ENCODE measurements around the gene EVI5L. TPM values are rescaled to one million over a fixed set of nuclear protein-coding genes. Genes with fewer than 3 reads are reported as not detected.
A peak's percentile ranks its signal among the peaks of the same experiment; 100 is the strongest.

The EVI5L gene
- total RNA-seq, 1 donor from 2014 or later, result 44.5 TPM

- no peak for DNase-seq
Observed at GRCh38 chr19:7898967-7899366, 68.9 kb downstream of the EVI5L start.

DNA sequence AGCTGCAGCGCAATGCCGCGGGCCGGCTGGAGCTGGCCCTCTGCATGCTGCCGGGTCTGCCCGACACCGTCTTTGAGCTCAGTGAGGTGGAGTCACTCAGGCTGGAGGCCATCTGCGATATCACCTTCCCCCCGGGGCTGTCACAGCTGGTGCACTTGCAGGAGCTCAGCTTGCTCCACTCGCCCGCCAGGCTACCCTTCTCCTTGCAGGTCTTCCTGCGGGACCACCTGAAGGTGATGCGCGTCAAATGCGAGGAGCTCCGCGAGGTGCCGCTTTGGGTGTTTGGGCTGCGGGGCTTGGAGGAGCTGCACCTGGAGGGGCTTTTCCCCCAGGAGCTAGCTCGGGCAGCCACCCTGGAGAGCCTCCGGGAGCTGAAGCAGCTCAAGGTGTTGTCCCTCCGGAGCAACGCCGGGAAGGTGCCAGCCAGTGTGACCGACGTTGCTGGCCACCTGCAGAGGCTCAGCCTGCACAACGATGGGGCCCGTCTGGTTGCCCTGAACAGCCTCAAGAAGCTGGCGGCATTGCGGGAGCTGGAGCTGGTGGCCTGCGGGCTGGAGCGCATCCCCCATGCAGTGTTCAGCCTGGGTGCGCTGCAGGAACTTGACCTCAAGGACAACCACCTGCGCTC lies 69.8 kb downstream of the EVI5L start:
- no peak for DNase-seq

- no peak for DNase-seq
Observed at GRCh38 chr19:7900401-7900870, 70.4 kb downstream of the EVI5L start.

DNA sequence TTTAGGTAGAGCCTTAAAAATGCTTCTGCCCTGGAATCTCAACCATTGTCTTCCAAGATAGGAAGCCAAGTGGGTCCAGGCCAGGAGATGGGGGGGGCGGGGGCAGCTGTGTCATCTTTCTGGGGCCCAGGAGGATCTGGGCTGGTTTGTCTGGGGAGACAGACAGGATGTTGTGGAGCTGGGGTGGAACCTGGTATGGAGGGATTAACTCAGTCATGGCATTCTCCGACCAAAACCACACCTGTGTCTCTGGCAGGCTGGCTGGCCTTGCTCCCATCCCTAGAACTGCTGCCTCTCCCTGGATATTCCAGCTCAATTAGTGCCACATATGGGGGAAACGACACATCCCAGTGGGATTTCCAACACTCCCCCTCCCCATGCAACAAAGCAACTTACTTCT lies 70.9 kb downstream of the EVI5L start:
- no peak for DNase-seq

DNA sequence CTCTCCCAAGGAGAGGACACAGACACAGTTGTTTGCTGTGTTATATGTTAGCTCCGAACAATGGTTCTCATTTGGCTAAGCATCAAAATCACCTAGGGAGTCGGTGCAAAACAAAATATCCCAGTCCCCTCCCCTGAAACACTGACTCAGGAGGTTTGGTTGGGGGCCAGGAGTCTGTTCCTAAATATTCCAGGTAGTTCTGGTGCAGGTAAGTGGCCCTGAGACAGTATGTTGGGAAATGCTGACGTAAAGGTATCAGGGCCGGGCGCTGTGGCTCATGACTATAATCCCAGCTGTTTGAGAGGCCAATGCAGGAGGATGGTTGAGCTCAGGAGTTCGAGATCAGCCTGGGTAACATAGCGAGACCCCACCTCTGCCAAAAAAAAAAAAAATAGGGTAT lies 71.3 kb downstream of the EVI5L start:
- no peak for DNase-seq

DNA sequence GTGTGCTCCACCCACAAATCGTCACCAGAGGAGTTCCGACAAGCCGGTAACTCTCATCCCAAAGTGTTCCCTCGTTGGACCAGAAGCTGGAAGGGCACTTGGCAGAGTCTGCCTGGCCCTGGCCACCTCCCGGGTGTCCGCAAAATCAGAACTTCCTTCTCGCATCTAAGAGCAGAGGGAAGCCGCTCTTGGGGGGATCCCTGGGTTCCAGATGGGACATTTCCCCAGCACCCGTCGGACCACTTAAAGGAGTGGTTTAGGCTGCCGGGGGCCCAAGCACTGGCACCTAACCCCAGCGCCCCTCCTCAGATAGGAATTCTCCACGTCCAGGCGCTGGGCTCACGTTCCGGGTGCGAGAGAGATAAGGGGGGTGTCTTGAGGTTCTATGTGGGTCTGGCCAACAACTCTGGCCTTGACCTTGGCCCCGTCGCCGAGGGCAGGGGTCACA lies 72.8 kb downstream of the EVI5L start:
- DNase-seq, result no peak

GRCh38 chr19:7903244-7904073 lies 73.4 kb downstream of the EVI5L start, which contains the start of gene MAP2K7:
MAP2K7 (plus strand) TSS chr19:7903877; CDS start chr19:7903945, 68 bp downstream.
- DNase-seq, result peak; percentile 96

DNA sequence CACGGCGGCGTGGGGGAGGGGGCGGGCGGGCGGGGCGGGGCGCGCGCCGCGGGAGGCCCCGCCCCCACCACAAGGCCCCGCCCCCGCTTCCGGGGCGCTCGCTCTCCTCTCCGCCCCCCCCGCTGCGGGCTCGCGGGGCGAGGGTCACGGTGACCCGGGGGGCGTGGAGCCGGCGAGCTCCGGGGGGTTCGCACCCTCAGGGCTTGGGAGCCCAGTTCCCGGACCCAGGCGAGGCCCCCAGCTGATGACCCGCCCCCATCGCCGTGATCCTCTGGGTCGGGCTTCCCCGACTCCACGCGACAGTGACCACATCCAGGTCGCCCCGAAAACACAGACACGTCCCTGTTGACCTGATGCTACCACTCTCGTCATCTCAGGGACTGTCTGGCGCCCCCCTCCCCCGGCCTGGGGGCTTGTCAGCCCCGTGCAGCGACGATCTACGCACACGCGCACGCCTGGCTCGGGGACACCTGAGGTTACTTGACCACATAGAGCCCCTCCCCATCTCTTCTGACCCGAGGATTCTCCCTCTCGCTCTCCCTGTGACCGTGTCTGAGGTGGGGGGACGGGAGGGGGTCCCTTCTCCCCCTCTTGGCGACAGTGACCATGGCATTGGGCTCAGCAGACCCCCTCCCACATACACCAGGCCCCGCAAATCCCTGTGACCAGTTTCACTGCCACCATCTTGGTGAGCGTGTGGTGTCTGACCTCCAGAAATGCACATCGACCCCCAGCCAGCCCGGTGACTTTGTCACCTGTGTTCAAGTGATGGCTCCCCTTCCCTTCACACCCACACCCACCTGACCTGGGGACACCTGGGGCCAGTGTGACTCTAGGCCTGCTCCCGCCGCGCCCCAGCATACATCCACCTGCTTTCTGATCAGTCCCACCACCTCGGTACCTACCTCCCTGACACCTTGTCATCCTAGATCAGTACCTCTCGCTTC lies 74.3 kb downstream of the EVI5L start:
- no peak for DNase-seq

DNA sequence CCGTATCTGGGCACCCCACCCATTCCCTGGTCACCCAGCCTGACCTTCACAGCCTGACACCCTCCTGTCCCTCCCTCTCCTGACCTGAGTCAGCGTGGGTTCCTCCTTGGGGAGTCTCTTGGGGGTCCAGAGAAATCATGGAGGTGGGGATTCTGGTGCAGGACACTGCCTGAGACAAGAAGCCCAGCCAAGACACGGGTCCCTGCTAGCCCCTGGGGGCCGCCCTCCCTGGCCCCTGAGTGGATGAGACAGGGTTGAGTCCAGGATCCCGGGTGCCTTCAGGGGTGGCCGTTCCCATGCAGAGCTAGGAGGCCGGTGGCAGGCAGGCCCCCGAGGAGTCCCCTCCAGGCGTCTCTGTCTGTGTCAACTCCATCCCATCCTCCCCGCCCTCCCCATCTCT lies 75.2 kb downstream of the EVI5L start:
- no peak for DNase-seq

DNA sequence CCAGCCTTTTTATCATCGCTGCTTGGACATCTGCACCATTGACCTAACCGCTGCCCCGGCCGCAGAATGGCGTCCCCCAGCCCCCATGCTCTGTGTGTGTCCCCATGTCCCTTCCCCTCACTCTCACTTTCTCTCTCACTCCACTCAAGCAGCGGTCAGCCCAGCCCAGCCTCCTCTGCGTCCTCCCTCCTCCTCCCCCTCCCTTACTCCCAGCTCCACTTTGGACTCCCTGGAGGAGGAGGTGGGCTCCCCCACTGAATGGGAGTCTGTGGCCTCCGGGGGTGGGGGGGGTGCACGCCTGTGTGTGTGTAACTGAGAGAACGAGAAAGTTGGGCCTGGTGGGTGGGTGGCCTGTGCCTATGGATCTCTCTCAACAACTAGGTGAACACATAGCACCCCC lies 75.8 kb downstream of the EVI5L start:
- DNase-seq, result no peak

DNA sequence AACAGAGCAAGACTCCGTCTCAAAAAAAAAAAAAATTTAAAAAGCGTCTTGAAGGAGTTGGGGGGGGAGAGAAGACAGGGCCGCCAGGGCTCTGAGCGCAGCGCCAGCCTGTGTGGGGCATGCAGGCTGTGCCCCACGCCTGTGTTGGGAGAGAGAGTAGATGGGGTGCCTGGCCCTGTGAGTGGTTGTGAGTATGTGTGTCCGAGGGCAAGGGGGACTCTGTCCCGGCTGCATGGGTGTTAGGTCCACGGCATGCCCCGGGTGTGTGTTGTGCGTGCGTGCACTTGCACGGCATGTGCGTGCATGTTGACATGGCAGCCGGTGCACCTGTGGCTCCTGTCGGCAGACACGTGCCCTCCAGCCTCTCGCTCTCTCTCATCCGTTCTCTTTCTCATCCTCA lies 77.1 kb downstream of the EVI5L start:
- no peak for DNase-seq

DNA sequence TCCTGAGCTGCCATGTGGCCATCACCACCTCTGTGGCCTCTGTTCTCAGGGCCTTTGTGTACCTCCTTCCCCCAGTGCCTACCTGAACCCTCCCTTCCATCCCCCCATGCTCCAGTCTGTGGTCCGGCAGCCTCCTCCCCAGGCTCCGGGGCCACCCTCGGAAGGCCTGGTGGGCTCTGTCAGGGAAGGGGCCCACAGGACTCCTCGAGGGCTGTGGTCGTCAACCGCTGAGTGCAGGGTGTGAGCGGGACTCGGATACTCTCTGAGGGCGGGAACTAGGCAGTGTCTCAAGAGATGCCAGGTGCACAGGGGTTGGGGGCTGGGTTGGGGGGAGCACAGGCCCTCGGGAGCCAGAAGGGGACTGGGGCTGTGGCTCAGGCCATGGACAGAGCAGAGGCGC lies 77.5 kb downstream of the EVI5L start:
- no peak for DNase-seq

DNA sequence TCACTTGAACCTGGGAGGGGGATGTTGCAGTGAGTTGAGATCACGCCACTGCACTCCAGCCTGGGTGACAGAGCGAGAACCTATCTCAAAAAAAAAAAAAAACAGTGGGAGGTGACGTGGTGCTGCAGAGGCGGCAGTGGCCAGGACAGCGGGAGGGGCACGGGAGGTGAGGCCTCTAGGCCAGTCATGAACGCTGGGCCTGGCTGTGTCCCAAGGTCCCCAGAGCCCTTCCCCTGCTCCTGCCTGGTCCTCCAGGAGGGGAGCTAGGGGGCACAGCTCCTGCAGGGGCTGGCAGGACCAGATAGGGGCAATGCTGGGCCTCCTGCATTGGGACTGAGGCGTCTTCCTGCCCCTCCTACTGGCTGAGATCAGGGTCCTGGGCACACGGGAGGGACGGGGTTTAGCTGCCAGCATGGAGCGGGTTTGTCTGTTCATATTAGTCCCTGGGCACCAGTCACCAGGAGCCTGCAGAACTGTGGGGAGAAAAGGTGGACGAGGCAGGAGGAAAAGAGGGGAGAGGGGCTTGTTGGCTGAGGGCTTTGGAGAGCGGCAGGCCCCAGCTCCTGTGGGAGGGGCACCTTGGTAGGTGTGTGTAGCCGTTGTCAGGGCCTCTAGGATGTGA lies 78.2 kb downstream of the EVI5L start:
- DNase-seq, result no peak

GRCh38 chr19:7908742-7909461 lies 78.9 kb downstream of the EVI5L start:
- DNase-seq, result no peak

- no peak for DNase-seq
Observed at GRCh38 chr19:7909471-7910067, 79.6 kb downstream of the EVI5L start.

DNA sequence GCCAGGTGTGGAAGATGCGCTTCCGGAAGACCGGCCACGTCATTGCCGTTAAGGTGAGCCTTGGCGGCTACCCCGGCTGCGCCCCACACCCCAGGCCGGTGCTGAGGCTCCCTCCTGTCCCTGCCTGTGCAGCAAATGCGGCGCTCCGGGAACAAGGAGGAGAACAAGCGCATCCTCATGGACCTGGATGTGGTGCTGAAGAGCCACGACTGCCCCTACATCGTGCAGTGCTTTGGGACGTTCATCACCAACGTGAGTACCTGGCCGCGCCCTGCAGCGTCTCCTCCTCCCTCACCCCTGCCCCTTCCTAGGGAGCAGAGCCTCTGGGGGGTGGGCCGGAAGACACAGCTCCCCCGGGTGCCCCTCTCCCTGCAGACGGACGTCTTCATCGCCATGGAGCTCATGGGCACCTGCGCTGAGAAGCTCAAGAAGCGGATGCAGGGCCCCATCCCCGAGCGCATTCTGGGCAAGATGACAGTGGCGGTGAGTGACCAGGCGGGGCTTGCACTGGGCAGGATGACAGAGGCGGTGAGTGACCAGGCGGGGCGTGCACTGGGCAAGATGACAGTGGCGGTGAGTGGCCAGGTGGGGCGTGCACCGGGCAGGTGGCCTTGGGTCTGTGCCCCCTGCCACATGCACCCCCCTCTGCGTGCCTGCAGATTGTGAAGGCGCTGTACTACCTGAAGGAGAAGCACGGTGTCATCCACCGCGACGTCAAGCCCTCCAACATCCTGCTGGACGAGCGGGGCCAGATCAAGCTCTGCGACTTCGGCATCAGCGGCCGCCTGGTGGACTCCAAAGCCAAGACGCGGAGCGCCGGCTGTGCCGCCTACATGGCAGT lies 80.5 kb downstream of the EVI5L start:
- DNase-seq, result no peak

- DNase-seq, result no peak
Observed at GRCh38 chr19:7911508-7912143, 81.6 kb downstream of the EVI5L start.

- no peak for DNase-seq
Observed at GRCh38 chr19:7912144-7912696, 82.2 kb downstream of the EVI5L start.
